GM12878 (cell line): Measurements from ENCODE around the gene COL19A1.

Experiments used
- ATF3 ChIP-seq: IDR thresholded peaks from 2 replicates; pipeline ENCODE4 v1.6.1; 2011; ENCODE audit warnings: low read depth, mild to moderate bottlenecking, low read length, moderate library complexity, borderline replicate concordance; ENCODE audit errors: extremely low read depth
- BCLAF1 ChIP-seq: fragments of 450-650 bp; IDR thresholded peaks from 2 replicates; pipeline ENCODE4 v1.6.1; 2017; ENCODE audit warnings: antibody characterized with exemption, mild to moderate bottlenecking, moderate library complexity
- CTCF ChIP-seq, 3 experiments: IDR thresholded peaks in 2 of 3; conservative IDR thresholded peaks in 1 of 3; 2 replicates each; pipeline ENCODE4 v1.5.1; 2011; ENCODE audit warnings: low read depth in 3 of 3, low read length in 3 of 3, mild to moderate bottlenecking in 3 of 3, control low read depth in 2 of 3, moderate library complexity in 2 of 3, inconsistent platforms in 1 of 3, mixed read lengths in 1 of 3; ENCODE audit not compliant: control insufficient read depth in 2 of 3, insufficient read depth in 1 of 3; ENCODE audit errors: extremely low read depth in 1 of 3
- MYC ChIP-seq: IDR thresholded peaks from 2 replicates; pipeline ENCODE4 v1.6.1; 2011; ENCODE audit warnings: mild to moderate bottlenecking, low read length, moderate library complexity, inconsistent platforms; ENCODE audit not compliant: insufficient read depth, insufficient replicate concordance, insufficient read length, severe bottlenecking
- PBX3 ChIP-seq: IDR thresholded peaks from 2 replicates; pipeline ENCODE4 v1.6.1; 2011; ENCODE audit warnings: mild to moderate bottlenecking, low read depth, low read length, moderate library complexity; ENCODE audit not compliant: insufficient replicate concordance
- REST ChIP-seq: IDR thresholded peaks from 2 replicates; pipeline ENCODE4 v1.6.1; 2012; ENCODE audit warnings: mild to moderate bottlenecking, low read depth, low read length
- SMC3 ChIP-seq: IDR thresholded peaks from 2 replicates; pipeline ENCODE4 v1.6.1; 2011; ENCODE audit warnings: low read length, improper control_type of control experiment, borderline replicate concordance
- SUPT20H ChIP-seq: IDR thresholded peaks from 2 replicates; pipeline ENCODE4 v1.6.1; 2011; ENCODE audit warnings: low read depth, mild to moderate bottlenecking, low read length, moderate library complexity, borderline replicate concordance; ENCODE audit not compliant: control insufficient read depth
- TARDBP ChIP-seq: IDR thresholded peaks from 2 replicates; pipeline ENCODE4 v1.6.1; 2016; ENCODE audit warnings: borderline replicate concordance
- USF1 ChIP-seq: IDR thresholded peaks from 2 replicates; pipeline ENCODE4 v1.6.1; 2011; ENCODE audit warnings: borderline replicate concordance, low read depth, mild to moderate bottlenecking, moderate library complexity, mixed read lengths, low read length; ENCODE audit not compliant: insufficient read depth; ENCODE audit errors: extremely low read length

GRCh38 chr6:70180183-70180900 is 314.0 kb downstream of the COL19A1 start:
- no peak for TF ChIP-seq REST
- no peak for TF ChIP-seq MYC
- no peak for TF ChIP-seq CTCF (IDR thresholded peaks at IDR 0.05 in 2 of 3, conservative IDR thresholded peaks at IDR 0.05 in 1 of 3; ENCODE audit: control insufficient read depth in 2 of 3, extremely low read depth in 1 of 3, insufficient read depth in 1 of 3, low read depth in 3 of 3, low read length in 3 of 3)
- no peak for TF ChIP-seq USF1
- TF ChIP-seq SUPT20H, result no peak
- no peak for TF ChIP-seq PBX3
- no peak for TF ChIP-seq BCLAF1
- no peak for TF ChIP-seq SMC3
- TF ChIP-seq TARDBP, result no peak
- no peak for TF ChIP-seq ATF3
